ENCODE results near the gene SART1.
"Not testable (repeated sequence)": the region's sequence is repeated elsewhere in the genome, so short reads cannot be mapped to it uniquely, and the experiment has no call there.

The SART1 gene

DNA sequence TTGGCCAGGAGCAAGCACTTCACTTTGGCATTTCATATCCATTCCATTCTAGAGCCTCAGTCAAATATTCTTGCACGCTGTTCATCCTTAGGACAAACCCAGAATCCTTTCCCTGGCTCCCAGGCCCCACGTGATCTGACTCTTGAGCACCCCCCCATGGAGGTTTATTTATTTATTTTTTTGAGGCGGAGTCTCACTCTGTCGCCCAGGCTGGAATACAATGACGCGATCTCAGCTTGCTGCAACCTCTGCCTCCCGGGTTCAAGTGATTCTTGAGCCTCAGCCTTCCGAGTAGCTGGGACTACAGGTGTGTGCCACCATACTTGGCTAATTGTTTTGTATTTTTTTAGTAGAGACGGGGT lies 29.0 kb upstream of the SART1 start:
- no peak for DNase-seq

- no peak for DNase-seq
These were observed 27.5 kb upstream of the SART1 start for GRCh38 chr11:65934014-65934413.

DNA sequence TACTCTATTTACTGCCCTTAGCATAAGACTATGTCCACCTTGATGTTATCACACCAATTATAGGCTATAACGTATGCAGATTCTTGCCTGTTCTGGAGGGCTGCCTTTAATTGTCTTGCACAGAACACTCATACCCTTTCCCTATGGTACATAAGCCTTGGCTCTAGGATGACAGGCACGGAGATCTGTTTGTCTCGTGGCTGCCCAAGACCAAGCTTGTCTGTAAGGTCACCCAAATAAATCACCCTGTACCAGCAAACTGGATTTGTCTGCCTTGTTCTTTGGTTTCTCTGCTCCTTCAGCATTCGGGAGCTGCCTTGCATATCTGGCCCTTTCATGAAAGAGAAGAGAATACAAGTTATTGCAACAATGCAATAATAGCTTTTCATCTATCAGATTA lies 23.8 kb upstream of the SART1 start:
- DNase-seq: no peak

GRCh38 chr11:65941720-65942310 lies 19.7 kb upstream of the SART1 start:
- DNase-seq: no peak

GRCh38 chr11:65942531-65942930 lies 19.0 kb upstream of the SART1 start:
- DNase-seq: no peak

DNA sequence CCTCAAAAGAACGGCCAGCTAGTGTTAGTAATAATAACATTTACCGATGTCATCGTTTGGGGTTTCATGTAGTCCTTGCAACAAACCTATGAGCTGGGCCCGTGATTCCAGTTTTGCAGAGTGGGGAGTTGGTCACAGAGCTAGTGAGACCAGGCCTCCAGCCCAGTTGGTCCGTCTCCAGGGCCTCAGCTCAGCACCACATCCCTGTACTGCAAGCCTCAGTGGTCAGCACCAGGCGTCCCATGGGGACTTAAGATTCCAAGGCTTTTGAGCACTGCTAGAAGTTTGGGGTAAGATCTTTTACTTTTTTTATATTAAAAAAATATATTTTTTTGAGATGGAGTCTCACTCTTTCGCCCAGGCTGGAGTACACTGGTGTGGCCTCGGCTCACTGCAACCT lies 17.3 kb upstream of the SART1 start:
- DNase-seq: no peak

- DNase-seq: no peak
These were observed 16.8 kb upstream of the SART1 start for GRCh38 chr11:65944767-65945166.

DNA sequence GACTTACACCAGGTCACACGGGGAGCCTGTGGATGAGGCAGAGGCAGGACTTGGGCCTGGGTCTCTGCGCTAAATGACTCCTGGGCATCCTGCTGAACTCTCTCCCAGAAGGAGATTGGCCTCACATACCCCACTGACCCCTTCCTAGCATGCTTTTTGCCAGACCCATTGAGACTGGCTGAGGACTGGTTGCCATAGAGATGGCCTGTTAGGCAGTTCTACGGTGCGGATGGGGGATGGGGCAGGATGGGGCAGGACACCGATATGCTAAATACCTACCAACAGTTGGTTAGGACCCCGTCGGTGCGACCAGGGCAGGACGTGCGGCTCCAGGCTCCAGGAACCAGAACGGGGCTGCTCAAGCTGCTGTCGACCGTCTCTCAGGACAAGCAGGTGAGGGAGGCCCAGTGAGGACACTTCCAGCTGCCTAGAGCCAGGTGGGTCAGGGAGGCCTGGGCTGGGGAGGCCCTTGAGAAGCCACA lies 16.1 kb upstream of the SART1 start, which contains the start of gene TSGA10IP:
TSS of gene TSGA10IP (plus strand) at position 51 of the 482 bp plus-strand sequence. CDS start at position 247, 196 bp downstream.
- DNase-seq: no peak

- DNase-seq: no peak
These were observed 15.5 kb upstream of the SART1 start for GRCh38 chr11:65945941-65946558.

DNA sequence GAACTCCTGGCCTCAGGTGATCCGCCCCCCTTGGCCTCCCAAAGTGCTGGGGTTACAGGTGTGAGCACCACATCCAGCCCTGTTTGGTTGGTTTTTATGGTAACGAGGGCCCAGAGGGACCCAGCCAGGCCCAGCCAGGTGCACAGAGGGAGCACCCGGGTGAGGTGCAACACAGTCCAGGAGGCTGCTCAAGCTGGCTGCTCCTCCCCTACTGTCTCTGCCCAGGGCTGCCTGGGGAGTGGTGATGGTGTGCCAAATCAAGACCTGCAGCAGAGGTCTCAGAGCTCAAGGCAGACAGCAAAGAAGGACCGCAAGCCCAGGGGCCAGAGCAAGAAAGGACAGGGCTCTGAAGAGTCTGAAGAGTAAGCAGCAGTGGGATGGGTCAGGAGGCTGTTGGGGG lies 14.9 kb upstream of the SART1 start:
- DNase-seq: no peak

- DNase-seq: no peak
These were observed 14.4 kb upstream of the SART1 start for GRCh38 chr11:65947133-65947532.

- DNase-seq: no peak
These were observed 13.9 kb upstream of the SART1 start for GRCh38 chr11:65947603-65948125.

- not testable (repeated sequence) for DNase-seq
These were observed 10.8 kb upstream of the SART1 start for GRCh38 chr11:65950711-65951110.

GRCh38 chr11:65951641-65952040 lies 9.9 kb upstream of the SART1 start:
- not testable (repeated sequence) for DNase-seq

GRCh38 chr11:65952052-65952521 lies 9.4 kb upstream of the SART1 start:
- no peak for DNase-seq

DNA sequence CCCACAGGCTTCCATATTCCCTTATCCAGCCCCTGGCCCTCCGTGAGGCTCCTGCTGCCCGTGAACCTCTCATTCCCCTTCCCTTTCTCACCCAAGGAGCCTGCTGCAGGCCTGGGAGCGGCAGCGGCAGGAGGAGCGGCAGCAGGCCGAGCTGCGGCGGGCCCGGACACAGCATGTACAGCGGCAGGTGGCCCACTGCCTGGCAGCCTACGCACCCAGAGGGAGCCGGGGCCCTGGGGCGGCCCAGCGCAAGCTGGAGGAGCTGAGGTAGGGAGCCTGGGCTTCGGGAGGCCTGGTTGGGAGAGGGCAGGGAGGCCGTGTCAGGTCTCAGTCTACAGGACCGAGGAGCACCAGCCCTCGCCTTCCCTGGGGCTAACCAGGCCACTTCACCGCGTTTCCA lies 8.1 kb upstream of the SART1 start:
- no peak for DNase-seq

DNA sequence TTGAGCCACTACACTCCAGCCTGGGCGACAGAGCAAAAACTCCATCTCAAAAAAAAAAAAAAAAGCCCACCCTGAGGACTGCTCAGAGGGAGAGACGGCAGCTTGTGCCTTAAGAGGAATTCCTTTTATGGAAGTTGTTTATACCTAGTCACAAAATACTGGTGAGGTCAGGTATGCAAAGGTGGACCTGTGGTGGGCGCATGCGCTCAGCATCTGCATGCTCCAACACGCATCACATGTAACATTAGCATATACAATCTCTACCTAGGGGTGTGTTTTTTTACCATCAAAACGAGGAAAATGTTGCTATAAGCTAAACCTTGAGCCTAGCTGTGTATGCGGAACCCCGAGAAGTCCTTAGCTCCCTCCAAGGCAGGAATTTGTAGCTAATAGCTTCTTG lies 6.8 kb upstream of the SART1 start:
- no peak for DNase-seq

DNA sequence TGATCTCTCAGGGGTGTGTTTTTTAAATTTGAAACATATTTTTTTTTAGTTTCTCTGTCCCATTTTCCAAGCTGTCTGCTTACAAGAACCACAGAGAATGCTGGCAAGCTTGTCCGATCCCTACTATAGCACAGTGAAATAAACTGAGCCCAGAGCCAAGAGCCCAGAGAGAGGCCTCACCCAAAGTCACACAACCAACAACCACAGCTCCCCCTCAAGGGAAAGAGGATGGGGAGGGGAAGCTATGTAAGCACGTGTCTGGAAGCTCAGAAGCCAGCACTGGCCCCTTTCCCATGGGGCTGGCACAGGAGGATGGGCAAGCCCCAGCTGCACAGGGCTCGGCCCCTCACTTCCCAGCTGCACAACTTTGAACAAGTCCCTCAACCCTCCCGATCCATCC lies 3.2 kb upstream of the SART1 start:
- no peak for DNase-seq

GRCh38 chr11:65958774-65959420 lies 2.6 kb upstream of the SART1 start:
- DNase-seq: no peak

- no peak for DNase-seq
These were observed 689 bp upstream of the SART1 start for GRCh38 chr11:65960824-65961266.

DNA sequence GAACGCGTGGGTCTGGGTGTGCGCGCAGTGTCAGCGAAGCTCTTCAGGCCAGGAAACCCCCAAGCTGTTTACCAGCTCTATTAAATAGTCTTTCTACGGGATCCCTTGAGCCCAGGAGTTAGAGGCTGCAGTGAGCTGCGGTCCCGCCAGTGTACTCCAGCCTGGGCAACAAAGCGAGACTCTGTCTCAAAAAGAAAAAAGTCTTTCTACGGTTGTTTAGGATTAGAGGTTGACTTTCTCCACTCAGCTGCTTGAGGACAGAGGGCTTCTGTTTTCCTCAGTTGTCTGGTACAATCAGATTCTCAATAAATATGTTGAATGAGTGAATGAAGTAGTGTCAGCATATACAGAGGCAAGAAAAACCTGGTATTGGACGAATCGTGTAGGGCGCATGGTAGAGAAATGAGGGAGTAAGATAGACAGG lies 619 bp downstream of the SART1 start:
- DNase-seq: no peak

DNA sequence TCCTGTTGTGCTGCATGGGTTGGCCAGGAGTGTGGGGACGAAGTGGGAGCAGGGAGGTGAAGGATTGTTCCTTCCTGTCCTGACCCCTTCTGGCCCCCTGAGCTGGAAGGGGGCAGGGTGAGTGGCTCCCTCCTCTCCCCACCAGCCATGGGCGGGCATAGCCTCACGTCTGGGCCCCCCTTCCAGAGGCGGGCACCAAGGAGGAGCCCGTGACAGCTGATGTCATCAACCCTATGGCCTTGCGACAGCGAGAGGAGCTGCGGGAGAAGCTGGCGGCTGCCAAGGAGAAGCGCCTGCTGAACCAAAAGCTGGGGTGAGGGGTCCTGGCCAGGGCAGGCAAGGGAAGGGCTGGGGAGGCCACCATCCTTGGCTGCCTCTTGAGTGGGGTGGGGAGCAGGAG lies 3.4 kb downstream of the SART1 start:
- DNase-seq: no peak

DNA sequence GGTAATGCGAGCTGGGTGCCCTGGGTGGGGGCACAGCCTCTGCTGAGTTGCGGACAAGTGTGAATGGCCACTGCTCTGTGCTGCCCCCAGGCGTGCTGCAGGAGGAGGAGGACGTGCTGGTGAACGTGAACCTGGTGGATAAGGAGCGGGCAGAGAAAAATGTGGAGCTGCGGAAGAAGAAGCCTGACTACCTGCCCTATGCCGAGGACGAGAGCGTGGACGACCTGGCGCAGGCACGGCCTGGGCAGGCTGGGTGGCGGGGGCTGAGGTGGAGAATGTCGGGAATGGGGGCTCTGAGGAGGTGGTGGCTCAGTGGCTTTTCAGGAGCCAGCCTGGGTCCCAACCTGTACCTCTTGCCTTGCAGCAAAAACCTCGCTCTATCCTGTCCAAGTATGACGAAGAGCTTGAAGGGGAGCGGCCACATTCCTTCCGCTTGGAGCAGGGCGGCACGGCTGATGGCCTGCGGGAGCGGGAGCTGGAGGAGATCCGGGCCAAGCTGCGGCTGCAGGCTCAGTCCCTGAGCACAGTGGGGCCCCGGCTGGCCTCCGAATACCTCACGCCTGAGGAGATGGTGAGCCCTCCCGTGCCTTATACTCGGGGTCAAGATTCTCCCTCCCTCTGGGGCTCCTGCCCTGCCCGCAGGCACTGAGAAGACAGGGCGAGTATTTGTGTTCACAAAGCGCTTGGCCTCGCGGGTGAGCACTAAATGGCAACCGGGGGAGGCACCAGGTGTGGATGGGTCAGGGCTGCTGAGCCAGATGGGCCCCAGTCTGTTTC lies 4.6 kb downstream of the SART1 start:
- no peak for DNase-seq
